ENCODE data around the gene ASCC2. TPM values are rescaled to one million over a fixed set of nuclear protein-coding genes. Genes with fewer than 3 reads are reported as not detected.

The ASCC2 gene
- total RNA-seq, 1 donor from 2014 or later, result 81.3 TPM

- Mint-ChIP-seq H3K9me3 (no peaks in the 10 kb centered on the region), H3K4me3 (no peak overlapping the region), H3K27ac (no peak overlapping the region), H3K36me3 (ENCODE audit: low read depth) (peaks cover 66% of the 10 kb centered on the region), H3K4me1 (peaks cover 12% of the 10 kb centered on the region), H3K27me3 (no peaks in the 10 kb centered on the region)
- intact Hi-C loops (cut with micrococcal nuclease), result no loop called here
- DNase-seq, result no peak
Observed at GRCh38 chr22:29801796-29802195, 36.3 kb downstream of the ASCC2 start.

GRCh38 chr22:29801153-29801552 lies 36.9 kb downstream of the ASCC2 start:
- H3K4me3 Mint-ChIP-seq, result no peak overlapping the region
- peaks cover 12% of the 10 kb centered on the region for H3K4me1 Mint-ChIP-seq
- no peak for DNase-seq
- no peaks in the 10 kb centered on the region for H3K27me3 Mint-ChIP-seq
- H3K27ac Mint-ChIP-seq, result no peak overlapping the region
- H3K9me3 Mint-ChIP-seq, result no peaks in the 10 kb centered on the region
- intact Hi-C loops (cut with micrococcal nuclease), result no loop called here
- H3K36me3 Mint-ChIP-seq (ENCODE audit: low read depth), result peaks cover 64% of the 10 kb centered on the region

GRCh38 chr22:29799217-29799680 lies 38.8 kb downstream of the ASCC2 start:
- Mint-ChIP-seq H3K4me1 (peaks cover 12% of the 10 kb centered on the region), H3K9me3 (no peaks in the 10 kb centered on the region), H3K27ac (no peak overlapping the region), H3K4me3 (no peak overlapping the region), H3K36me3 (ENCODE audit: low read depth) (peaks cover 57% of the 10 kb centered on the region), H3K27me3 (no peaks in the 10 kb centered on the region)
- DNase-seq, result no peak
- intact Hi-C loops (cut with micrococcal nuclease), result no loop called here

GRCh38 chr22:29798801-29799200 lies 39.3 kb downstream of the ASCC2 start:
- Mint-ChIP-seq H3K27me3 (no peaks in the 10 kb centered on the region), H3K4me1 (peaks cover 12% of the 10 kb centered on the region), H3K9me3 (no peaks in the 10 kb centered on the region), H3K36me3 (ENCODE audit: low read depth) (peaks cover 54% of the 10 kb centered on the region), H3K4me3 (no peak overlapping the region), H3K27ac (peak overlapping the region; percentile 17)
- intact Hi-C loops (cut with micrococcal nuclease), result no loop called here
- no peak for DNase-seq

GRCh38 chr22:29798318-29798717 lies 39.8 kb downstream of the ASCC2 start:
- Mint-ChIP-seq H3K9me3 (no peaks in the 10 kb centered on the region), H3K36me3 (ENCODE audit: low read depth) (peaks cover 49% of the 10 kb centered on the region), H3K27me3 (no peaks in the 10 kb centered on the region), H3K4me1 (peaks cover 12% of the 10 kb centered on the region), H3K27ac (no peak overlapping the region), H3K4me3 (no peak overlapping the region)
- intact Hi-C loops (cut with micrococcal nuclease), result no loop called here
- no peak for DNase-seq

- intact Hi-C loops (cut with micrococcal nuclease), result no loop called here
- Mint-ChIP-seq H3K27ac (no peak overlapping the region), H3K9me3 (no peaks in the 10 kb centered on the region), H3K4me3 (no peak overlapping the region), H3K36me3 (ENCODE audit: low read depth) (peaks cover 53% of the 10 kb centered on the region), H3K27me3 (no peaks in the 10 kb centered on the region), H3K4me1 (peaks cover 12% of the 10 kb centered on the region)
- no peak for DNase-seq
Observed at GRCh38 chr22:29797351-29797750, 40.7 kb downstream of the ASCC2 start.

- no peak overlapping the region for H3K27ac Mint-ChIP-seq
- H3K27me3 Mint-ChIP-seq, result no peaks in the 10 kb centered on the region
- intact Hi-C loops (cut with micrococcal nuclease), result no loop called here
- H3K4me3 Mint-ChIP-seq, result no peak overlapping the region
- peaks cover 12% of the 10 kb centered on the region for H3K4me1 Mint-ChIP-seq
- no peak for DNase-seq
- H3K36me3 Mint-ChIP-seq (ENCODE audit: low read depth), result peaks cover 47% of the 10 kb centered on the region
- H3K9me3 Mint-ChIP-seq, result no peaks in the 10 kb centered on the region
Observed at GRCh38 chr22:29795663-29796062, 42.4 kb downstream of the ASCC2 start.

GRCh38 chr22:29793396-29793795 lies 44.7 kb downstream of the ASCC2 start:
- H3K9me3 Mint-ChIP-seq, result no peaks in the 10 kb centered on the region
- H3K4me3 Mint-ChIP-seq, result no peak overlapping the region
- no peaks in the 10 kb centered on the region for H3K27me3 Mint-ChIP-seq
- no peak overlapping the region for H3K27ac Mint-ChIP-seq
- peaks cover 46% of the 10 kb centered on the region for H3K36me3 Mint-ChIP-seq (ENCODE audit: low read depth)
- intact Hi-C loops (cut with micrococcal nuclease), result no loop called here
- peaks cover 7% of the 10 kb centered on the region for H3K4me1 Mint-ChIP-seq
- DNase-seq, result no peak

- Mint-ChIP-seq H3K9me3 (no peaks in the 10 kb centered on the region), H3K4me1 (no peaks in the 10 kb centered on the region), H3K4me3 (no peak overlapping the region), H3K27ac (no peak overlapping the region), H3K36me3 (ENCODE audit: low read depth) (peaks cover 42% of the 10 kb centered on the region), H3K27me3 (no peaks in the 10 kb centered on the region)
- intact Hi-C loops (cut with micrococcal nuclease), result no loop called here
- no peak for DNase-seq
Observed at GRCh38 chr22:29790061-29790460, 48.0 kb downstream of the ASCC2 start.

GRCh38 chr22:29788339-29789279 lies 49.5 kb downstream of the ASCC2 start:
- Mint-ChIP-seq H3K27me3 (no peaks in the 10 kb centered on the region), H3K27ac (no peak overlapping the region), H3K4me3 (no peak overlapping the region), H3K4me1 (no peaks in the 10 kb centered on the region), H3K9me3 (no peaks in the 10 kb centered on the region), H3K36me3 (ENCODE audit: low read depth) (peaks cover 38% of the 10 kb centered on the region)
- DNase-seq, result no peak
- intact Hi-C loops (cut with micrococcal nuclease), result no loop called here

- Mint-ChIP-seq H3K9me3 (no peaks in the 10 kb centered on the region), H3K4me1 (no peaks in the 10 kb centered on the region), H3K27me3 (no peaks in the 10 kb centered on the region), H3K4me3 (no peak overlapping the region), H3K36me3 (ENCODE audit: low read depth) (peaks cover 33% of the 10 kb centered on the region), H3K27ac (no peak overlapping the region)
- DNase-seq, result no peak
- intact Hi-C loops (cut with micrococcal nuclease), result no loop called here
Observed at GRCh38 chr22:29787371-29787980, 50.6 kb downstream of the ASCC2 start.

- Mint-ChIP-seq H3K27me3 (no peaks in the 10 kb centered on the region), H3K9me3 (no peaks in the 10 kb centered on the region), H3K36me3 (ENCODE audit: low read depth) (peaks cover 27% of the 10 kb centered on the region), H3K27ac (no peak overlapping the region), H3K4me3 (no peak overlapping the region), H3K4me1 (no peaks in the 10 kb centered on the region)
- DNase-seq, result no peak
- intact Hi-C loops (cut with micrococcal nuclease), result no loop called here
Observed at GRCh38 chr22:29786031-29786430, 52.0 kb downstream of the ASCC2 start.

GRCh38 chr22:29784451-29785361 lies 53.4 kb downstream of the ASCC2 start:
- Mint-ChIP-seq H3K36me3 (ENCODE audit: low read depth) (peaks cover 19% of the 10 kb centered on the region), H3K4me3 (no peak overlapping the region), H3K9me3 (no peaks in the 10 kb centered on the region), H3K27ac (no peak overlapping the region), H3K27me3 (no peaks in the 10 kb centered on the region), H3K4me1 (no peaks in the 10 kb centered on the region)
- intact Hi-C loops (cut with micrococcal nuclease), result no loop called here
- no peak for DNase-seq
